ENCODE data around the gene TRPC3.

TRPC3 gene

GRCh38 chr4:121950680-121951520 is 960 bp downstream of the TRPC3 start:
- Histone ChIP-seq H4K12ac (ENCODE audit: low read depth, low read length) (no peak overlapping the region), H3K4me1 (ENCODE audit: control insufficient read depth in 1 of 2, insufficient read depth in 2 of 2, low read length in 2 of 2) (peaks cover 5 to 12% of the 10 kb centered on the region in 2 experiments), H3K23ac (ENCODE audit: low read length) (no peak overlapping the region), H3K27ac (ENCODE audit: low read depth, low read length) (no peak overlapping the region), H3K27me3 (ENCODE audit: insufficient read depth, low read length) (peaks cover 34% of the 10 kb centered on the region), H3K18ac (ENCODE audit: low read length) (no peak overlapping the region), H3K79me1 (ENCODE audit: low read length) (no peaks in the 10 kb centered on the region), H2BK5ac (ENCODE audit: low read depth, low read length, poor library complexity) (no peak overlapping the region), H4K8ac (ENCODE audit: low read depth, low read length) (no peak overlapping the region), H3K9me3 (ENCODE audit: insufficient read depth, low read depth, low read length) (peaks cover 3% of the 10 kb centered on the region), H4K91ac (ENCODE audit: low read depth, low read length) (no peak overlapping the region), H3K4ac (ENCODE audit: low read depth, low read length) (no peak overlapping the region), H3K9ac (ENCODE audit: low read length) (no peak overlapping the region), H3K79me2 (ENCODE audit: control insufficient read depth, insufficient read depth, low read length, poor library complexity) (no peaks in the 10 kb centered on the region), H3K4me3 (ENCODE audit: low read depth, low read length) (peak overlapping the region; percentile 63), H3K4me2 (ENCODE audit: low read length) (peak overlapping the region; percentile 93), H2BK12ac (ENCODE audit: low read length) (no peak overlapping the region), H2AK5ac (ENCODE audit: low read length) (no peak overlapping the region), H3K36me3 (ENCODE audit: control insufficient read depth in 1 of 2, insufficient read depth in 2 of 2, low read length in 2 of 2) (no peaks in the 10 kb centered on the region), H3K14ac (ENCODE audit: low read length) (no peak overlapping the region), H2AFZ (ENCODE audit: insufficient read depth, low read length, poor library complexity) (peak overlapping the region; percentile 27), H2BK120ac (ENCODE audit: insufficient read depth, low read length, poor library complexity) (no peak overlapping the region)
- no CpG with 5 or more reads among the region's 76 CpGs for WGBS (ENCODE audit: extremely low coverage, insufficient coverage, insufficient read length)
- peak in 1 of 2 donors; percentile 16 for DNase-seq

GRCh38 chr4:121950212-121950679 is 1.6 kb downstream of the TRPC3 start:
- Histone ChIP-seq H3K14ac (ENCODE audit: low read length) (no peak overlapping the region), H3K9me3 (ENCODE audit: insufficient read depth, low read depth, low read length) (peaks cover 3% of the 10 kb centered on the region), H3K4ac (ENCODE audit: low read depth, low read length) (no peak overlapping the region), H4K91ac (ENCODE audit: low read depth, low read length) (no peak overlapping the region), H3K27me3 (ENCODE audit: insufficient read depth, low read length) (peaks cover 34% of the 10 kb centered on the region), H3K4me1 (ENCODE audit: control insufficient read depth in 1 of 2, insufficient read depth in 2 of 2, low read length in 2 of 2) (peaks cover 5 to 12% of the 10 kb centered on the region in 2 experiments), H3K4me3 (ENCODE audit: low read depth, low read length) (no peak overlapping the region), H3K36me3 (ENCODE audit: control insufficient read depth in 1 of 2, insufficient read depth in 2 of 2, low read length in 2 of 2) (no peaks in the 10 kb centered on the region), H3K18ac (ENCODE audit: low read length) (no peak overlapping the region), H3K4me2 (ENCODE audit: low read length) (peak overlapping the region; percentile 93), H2AK5ac (ENCODE audit: low read length) (no peak overlapping the region), H4K8ac (ENCODE audit: low read depth, low read length) (no peak overlapping the region), H2AFZ (ENCODE audit: insufficient read depth, low read length, poor library complexity) (no peak overlapping the region), H3K23ac (ENCODE audit: low read length) (no peak overlapping the region), H3K9ac (ENCODE audit: low read length) (peak overlapping the region; percentile 33), H2BK12ac (ENCODE audit: low read length) (no peak overlapping the region), H3K79me2 (ENCODE audit: control insufficient read depth, insufficient read depth, low read length, poor library complexity) (no peaks in the 10 kb centered on the region), H3K79me1 (ENCODE audit: low read length) (no peaks in the 10 kb centered on the region), H4K12ac (ENCODE audit: low read depth, low read length) (no peak overlapping the region), H3K27ac (ENCODE audit: low read depth, low read length) (no peak overlapping the region), H2BK5ac (ENCODE audit: low read depth, low read length, poor library complexity) (no peak overlapping the region), H2BK120ac (ENCODE audit: insufficient read depth, low read length, poor library complexity) (no peak overlapping the region)
- WGBS (ENCODE audit: extremely low coverage, insufficient coverage, insufficient read length) = no CpG with 5 or more reads among the region's 34 CpGs
- peak; percentile 12 to 40 for DNase-seq

- Histone ChIP-seq H2AFZ (ENCODE audit: insufficient read depth, low read length, poor library complexity) (no peak overlapping the region), H3K4me3 (ENCODE audit: low read depth, low read length) (no peak overlapping the region), H3K36me3 (ENCODE audit: control insufficient read depth in 1 of 2, insufficient read depth in 2 of 2, low read length in 2 of 2) (no peaks in the 10 kb centered on the region), H3K79me2 (ENCODE audit: control insufficient read depth, insufficient read depth, low read length, poor library complexity) (no peaks in the 10 kb centered on the region), H3K27me3 (ENCODE audit: insufficient read depth, low read length) (peaks cover 21% of the 10 kb centered on the region), H3K27ac (ENCODE audit: low read depth, low read length) (no peak overlapping the region), H3K23ac (ENCODE audit: low read length) (no peak overlapping the region), H2BK120ac (ENCODE audit: insufficient read depth, low read length, poor library complexity) (no peak overlapping the region), H2AK5ac (ENCODE audit: low read length) (no peak overlapping the region), H4K91ac (ENCODE audit: low read depth, low read length) (no peak overlapping the region), H3K4ac (ENCODE audit: low read depth, low read length) (no peak overlapping the region), H2BK12ac (ENCODE audit: low read length) (no peak overlapping the region), H4K12ac (ENCODE audit: low read depth, low read length) (no peak overlapping the region), H3K9me3 (ENCODE audit: insufficient read depth, low read depth, low read length) (peaks cover 3% of the 10 kb centered on the region), H4K8ac (ENCODE audit: low read depth, low read length) (no peak overlapping the region), H3K9ac (ENCODE audit: low read length) (no peak overlapping the region), H3K79me1 (ENCODE audit: low read length) (no peaks in the 10 kb centered on the region), H2BK5ac (ENCODE audit: low read depth, low read length, poor library complexity) (no peak overlapping the region), H3K4me1 (ENCODE audit: control insufficient read depth in 1 of 2, insufficient read depth in 2 of 2, low read length in 2 of 2) (peaks cover 5 to 10% of the 10 kb centered on the region in 2 experiments), H3K4me2 (ENCODE audit: low read length) (no peak overlapping the region), H3K14ac (ENCODE audit: low read length) (no peak overlapping the region), H3K18ac (ENCODE audit: low read length) (no peak overlapping the region)
- WGBS (ENCODE audit: extremely low coverage, insufficient coverage, insufficient read length) = no CpG with 5 or more reads among the region's 3 CpGs
- no peak for DNase-seq
These were observed 5.2 kb downstream of the TRPC3 start for GRCh38 chr4:121946644-121947043.

- Histone ChIP-seq H2BK12ac (ENCODE audit: low read length) (no peak overlapping the region), H3K79me2 (ENCODE audit: control insufficient read depth, insufficient read depth, low read length, poor library complexity) (no peaks in the 10 kb centered on the region), H3K9me3 (ENCODE audit: insufficient read depth, low read depth, low read length) (no peaks in the 10 kb centered on the region), H2AFZ (ENCODE audit: insufficient read depth, low read length, poor library complexity) (no peak overlapping the region), H3K4ac (ENCODE audit: low read depth, low read length) (no peak overlapping the region), H3K9ac (ENCODE audit: low read length) (no peak overlapping the region), H3K18ac (ENCODE audit: low read length) (no peak overlapping the region), H3K23ac (ENCODE audit: low read length) (no peak overlapping the region), H3K4me2 (ENCODE audit: low read length) (no peak overlapping the region), H3K4me1 (ENCODE audit: control insufficient read depth in 1 of 2, insufficient read depth in 2 of 2, low read length in 2 of 2) (no peaks in the 10 kb centered on the region), H4K8ac (ENCODE audit: low read depth, low read length) (no peak overlapping the region), H2BK5ac (ENCODE audit: low read depth, low read length, poor library complexity) (no peak overlapping the region), H3K4me3 (ENCODE audit: low read depth, low read length) (no peak overlapping the region), H3K27me3 (ENCODE audit: insufficient read depth, low read length) (no peaks in the 10 kb centered on the region), H4K12ac (ENCODE audit: low read depth, low read length) (no peak overlapping the region), H3K27ac (ENCODE audit: low read depth, low read length) (no peak overlapping the region), H3K36me3 (ENCODE audit: control insufficient read depth in 1 of 2, insufficient read depth in 2 of 2, low read length in 2 of 2) (no peaks in the 10 kb centered on the region), H4K91ac (ENCODE audit: low read depth, low read length) (no peak overlapping the region), H3K14ac (ENCODE audit: low read length) (no peak overlapping the region), H3K79me1 (ENCODE audit: low read length) (no peaks in the 10 kb centered on the region), H2BK120ac (ENCODE audit: insufficient read depth, low read length, poor library complexity) (no peak overlapping the region), H2AK5ac (ENCODE audit: low read length) (no peak overlapping the region)
- no CpG with 5 or more reads among the region's 4 CpGs for WGBS (ENCODE audit: extremely low coverage, insufficient coverage, insufficient read length)
- no peak for DNase-seq
These were observed 7.9 kb downstream of the TRPC3 start for GRCh38 chr4:121943941-121944340.

All from trophoblast cell (in vitro differentiated cells and primary cell).